Activated B cell treated with CpG ODN at 0.5 μM for 24 hours (primary cell): Measurements from ENCODE around the gene STX16. TPM values are rescaled to one million over a fixed set of nuclear protein-coding genes. Genes with fewer than 3 reads are reported as not detected.
A peak's percentile ranks its signal among the peaks of the same experiment; 100 is the strongest.

Experiments used
- ATAC-seq: fragments of 200-7000 bp; cut with Tn5 transposase; one replicate; pipeline ENCODE4 v1.10.0; 2021; ENCODE audit warnings: low read depth, mild to moderate bottlenecking, moderate library complexity
- CTCF ChIA-PET: fragments of 350-600 bp; sonication (Branson Sonifier 250); formaldehyde crosslinking; loops from one replicate; lab custom pipeline; 2021; ENCODE audit warnings: antibody characterized with exemption; lab: Charles Lee
- POLR2A ChIA-PET: fragments of 350-600 bp; sonication (Branson Sonifier 250); formaldehyde crosslinking; loops from one replicate; lab custom pipeline; 2021; ENCODE audit warnings: antibody characterized with exemption; lab: Charles Lee
- DNase-seq: peaks from one replicate; pipeline ENCODE4 v3.0.0; 2022
- H3K27ac Mint-ChIP-seq: one replicate; pipeline ENCODE4 v1.8.0; 2020; ENCODE audit warnings: mixed read lengths
- H3K27me3 Mint-ChIP-seq: one replicate; pipeline ENCODE4 v1.8.0; 2021; ENCODE audit warnings: mixed read lengths
- H3K36me3 Mint-ChIP-seq: one replicate; pipeline ENCODE4 v1.8.0; 2021; ENCODE audit warnings: low read depth, mixed read lengths
- H3K4me1 Mint-ChIP-seq: one replicate; pipeline ENCODE4 v1.8.0; 2021; ENCODE audit warnings: mixed read lengths
- H3K4me3 Mint-ChIP-seq: one replicate; pipeline ENCODE4 v1.8.0; 2020; ENCODE audit warnings: mild to moderate bottlenecking, mixed read lengths
- H3K9me3 Mint-ChIP-seq: one replicate; pipeline ENCODE4 v1.8.0; 2020; ENCODE audit warnings: mixed read lengths
- CTCF ChIP-seq: fragments of 200-600 bp; IDR thresholded peaks from one replicate; pipeline ENCODE4 v1.8.0; 2022; ENCODE audit warnings: antibody characterized with exemption, mild to moderate bottlenecking
- intact Hi-C: fragments of 100-400 bp; cut with micrococcal nuclease; formaldehyde crosslinking; loops from one replicate; pipeline ENCODE4 v1.15.1; 2024
- total RNA-seq: library from RNA; stranded (reverse); gene quantifications from 2 replicates; pipeline ENCODE4 v1.2.3, GENCODE V29; 2022

STX16 gene
- 71.4 and 77.4 TPM in 2 replicates for total RNA-seq

- Mint-ChIP-seq H3K9me3 (no peaks in the 10 kb centered on the region), H3K36me3 (peaks cover 13% of the 10 kb centered on the region), H3K27ac (peak within 1 kb of the TSS; percentile 93), H3K4me3 (peak within 1 kb of the TSS; percentile 97), H3K4me1 (peaks cover 20% of the 10 kb centered on the region), H3K27me3 (no peaks in the 10 kb centered on the region)
- ATAC-seq (peak; percentile 82), DNase-seq (peak; percentile 79)
- no peak for TF ChIP-seq CTCF
- POLR2A ChIA-PET, result interaction anchor here (0.5 to 3.1 kb wide), 19 partner anchors 9 to 1260 kb away, joined by 3 to 45 read pairs (median 9); partner anchors contain the start of genes ATP5F1E, NPEPL1, PRELID3B and RAB22A
- CTCF ChIA-PET, result interaction anchor here (0.8 to 1.4 kb wide), 8 partner anchors 9 to 440 kb away, joined by 3 to 7 read pairs (median 3); no protein-coding TSS in a partner anchor
- intact Hi-C loops, result loop anchor here (1.0 to 10.0 kb wide), 6 partner anchors 17 to 1291 kb away; partner anchors contain the start of genes ATP5F1E, CTSZ, FAM217B and GNAS
These were observed at the start of gene STX16 for GRCh38 chr20:58650776-58651558. TSS of gene STX16 (plus strand) at chr20:58651283. CDS start at chr20:58652007, 724 bp downstream.

- Mint-ChIP-seq H3K27me3 (peaks cover 2% of the 10 kb centered on the region), H3K36me3 (no peaks in the 10 kb centered on the region), H3K4me1 (no peaks in the 10 kb centered on the region), H3K4me3 (no peak overlapping the region), H3K9me3 (no peaks in the 10 kb centered on the region), H3K27ac (no peak overlapping the region)
- POLR2A ChIA-PET, result no interaction called here
- no peak for ATAC-seq
- no peak for TF ChIP-seq CTCF
- no peak for DNase-seq
- intact Hi-C loops, result no loop called here
- CTCF ChIA-PET, result no interaction called here
These were observed 49.0 kb upstream of the STX16 start for GRCh38 chr20:58602124-58602523.

GRCh38 chr20:58603721-58604120 lies 47.4 kb upstream of the STX16 start:
- no peak for ATAC-seq
- no peaks in the 10 kb centered on the region for H3K36me3 Mint-ChIP-seq
- no peak overlapping the region for H3K27ac Mint-ChIP-seq
- H3K4me1 Mint-ChIP-seq, result no peaks in the 10 kb centered on the region
- ChIA-PET POLR2A (no interaction called here), CTCF (no interaction called here)
- no peak for TF ChIP-seq CTCF
- no peaks in the 10 kb centered on the region for H3K9me3 Mint-ChIP-seq
- peaks cover 6% of the 10 kb centered on the region for H3K27me3 Mint-ChIP-seq
- H3K4me3 Mint-ChIP-seq, result no peak overlapping the region
- intact Hi-C loops, result no loop called here
- no peak for DNase-seq

- POLR2A ChIA-PET, result no interaction called here
- peaks cover 7% of the 10 kb centered on the region for H3K27me3 Mint-ChIP-seq
- TF ChIP-seq CTCF, result no peak
- H3K4me1 Mint-ChIP-seq, result no peaks in the 10 kb centered on the region
- no peak for ATAC-seq
- H3K27ac Mint-ChIP-seq, result no peak overlapping the region
- intact Hi-C loops, result no loop called here
- H3K9me3 Mint-ChIP-seq, result no peaks in the 10 kb centered on the region
- no peaks in the 10 kb centered on the region for H3K36me3 Mint-ChIP-seq
- no peak overlapping the region for H3K4me3 Mint-ChIP-seq
- DNase-seq, result no peak
- CTCF ChIA-PET, result no interaction called here
These were observed 46.8 kb upstream of the STX16 start for GRCh38 chr20:58604128-58604881.
